ENCODE results near the gene NRG2. TPM values are rescaled to one million over a fixed set of nuclear protein-coding genes. Genes with fewer than 3 reads are reported as not detected.

NRG2 gene
- total RNA-seq, 4 donors from 2014 or later: 4.5 to 7.0 (median 5.4) TPM

DNA sequence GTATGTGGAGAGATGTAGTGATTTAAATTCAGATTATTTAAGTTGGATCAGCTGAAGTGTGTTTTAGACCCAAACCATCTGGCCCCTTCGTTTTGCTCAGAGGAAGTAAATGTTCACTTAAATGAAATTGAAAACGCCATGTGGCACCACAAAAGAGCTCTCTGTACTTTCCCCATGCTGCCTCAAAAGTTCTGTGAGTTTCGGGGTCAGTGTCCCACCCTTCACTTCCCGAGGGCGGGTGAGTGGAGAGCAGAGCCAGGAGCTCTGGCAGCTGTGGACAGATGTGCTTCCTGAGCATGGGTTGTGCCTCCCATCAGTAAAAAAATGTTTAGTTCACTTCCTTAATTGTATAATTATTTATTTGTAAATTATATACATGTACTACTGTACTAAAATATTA lies 199.1 kb downstream of the NRG2 start:
- WGBS: 62% methylated on average over 5 of the region's 5 CpGs
- Histone ChIP-seq H3K9me3 (no peaks in the 10 kb centered on the region), H3K36me3 (no peaks in the 10 kb centered on the region), H3K4me3 (no peak overlapping the region), H3K27ac (no peak overlapping the region), H3K27me3 (no peaks in the 10 kb centered on the region), H3K4me1 (no peaks in the 10 kb centered on the region)
- TF ChIP-seq, protein P1, sequence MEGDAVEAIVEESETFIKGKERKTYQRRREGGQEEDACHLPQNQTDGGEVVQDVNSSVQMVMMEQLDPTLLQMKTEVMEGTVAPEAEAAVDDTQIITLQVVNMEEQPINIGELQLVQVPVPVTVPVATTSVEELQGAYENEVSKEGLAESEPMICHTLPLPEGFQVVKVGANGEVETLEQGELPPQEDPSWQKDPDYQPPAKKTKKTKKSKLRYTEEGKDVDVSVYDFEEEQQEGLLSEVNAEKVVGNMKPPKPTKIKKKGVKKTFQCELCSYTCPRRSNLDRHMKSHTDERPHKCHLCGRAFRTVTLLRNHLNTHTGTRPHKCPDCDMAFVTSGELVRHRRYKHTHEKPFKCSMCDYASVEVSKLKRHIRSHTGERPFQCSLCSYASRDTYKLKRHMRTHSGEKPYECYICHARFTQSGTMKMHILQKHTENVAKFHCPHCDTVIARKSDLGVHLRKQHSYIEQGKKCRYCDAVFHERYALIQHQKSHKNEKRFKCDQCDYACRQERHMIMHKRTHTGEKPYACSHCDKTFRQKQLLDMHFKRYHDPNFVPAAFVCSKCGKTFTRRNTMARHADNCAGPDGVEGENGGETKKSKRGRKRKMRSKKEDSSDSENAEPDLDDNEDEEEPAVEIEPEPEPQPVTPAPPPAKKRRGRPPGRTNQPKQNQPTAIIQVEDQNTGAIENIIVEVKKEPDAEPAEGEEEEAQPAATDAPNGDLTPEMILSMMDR (IDR thresholded peaks at IDR 0.05): no peak
- TF ChIP-seq POLR2AphosphoS5 (IDR thresholded peaks at IDR 0.05) (no peak), EP300 (IDR thresholded peaks at IDR 0.05) (no peak), POLR2A (IDR thresholded peaks at IDR 0.05) (no peak)
- DNase-seq (ENCODE audit: low spot score in 2 of 2): no peak

DNA sequence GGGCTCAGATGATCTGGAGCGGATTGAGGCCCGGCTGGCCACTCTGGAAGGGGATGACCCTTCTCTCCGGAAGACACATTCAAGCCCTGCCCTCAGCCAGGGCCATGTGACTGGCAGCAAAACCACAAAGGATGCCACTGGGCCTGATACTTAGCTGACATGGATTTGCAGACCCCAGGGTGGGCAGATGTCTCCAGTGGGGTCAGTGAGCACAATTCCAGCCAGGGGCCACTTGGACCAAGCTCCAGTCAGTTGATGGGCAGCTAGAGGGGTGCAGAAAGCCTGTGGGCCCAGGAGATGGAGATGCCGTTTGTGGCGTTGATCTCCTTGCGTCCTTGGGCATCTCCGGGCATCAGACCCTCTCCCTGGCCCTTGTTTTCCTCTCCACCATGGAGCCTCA lies 200.8 kb downstream of the NRG2 start:
- Histone ChIP-seq H3K27ac (no peak overlapping the region), H3K9me3 (no peaks in the 10 kb centered on the region), H3K36me3 (no peaks in the 10 kb centered on the region), H3K4me1 (no peaks in the 10 kb centered on the region), H3K4me3 (no peak overlapping the region), H3K27me3 (no peaks in the 10 kb centered on the region)
- 89% methylated on average over 7 of the region's 7 CpGs for WGBS
- DNase-seq (ENCODE audit: low spot score in 2 of 2): no peak
- no peak for TF ChIP-seq EP300 (IDR thresholded peaks at IDR 0.05)
- TF ChIP-seq, protein P1 (IDR thresholded peaks at IDR 0.05): no peak
- no peak for TF ChIP-seq POLR2A (IDR thresholded peaks at IDR 0.05)
- TF ChIP-seq POLR2AphosphoS5 (IDR thresholded peaks at IDR 0.05): no peak

DNA sequence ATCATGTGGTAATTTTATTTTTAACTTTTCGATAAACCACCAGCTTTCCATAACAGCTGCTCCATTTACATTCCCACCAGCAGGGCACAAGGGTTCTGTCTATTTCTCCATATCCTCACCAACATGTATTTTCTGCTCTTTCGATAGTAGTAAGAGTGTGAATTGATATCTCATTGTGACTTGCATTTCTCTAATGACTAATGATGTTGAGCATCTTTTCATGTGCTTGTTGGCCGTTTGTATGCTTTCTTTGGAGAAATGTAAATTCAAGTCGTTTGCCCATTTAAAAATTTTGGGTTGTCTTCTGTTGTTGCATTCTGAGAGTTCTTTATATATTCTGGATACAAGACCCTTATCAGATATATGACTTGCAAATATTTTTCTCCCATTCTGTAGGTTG lies 201.6 kb downstream of the NRG2 start:
- 79% methylated on average over 4 of the region's 4 CpGs for WGBS
- Histone ChIP-seq H3K36me3 (no peaks in the 10 kb centered on the region), H3K4me3 (no peak overlapping the region), H3K4me1 (no peaks in the 10 kb centered on the region), H3K27me3 (no peaks in the 10 kb centered on the region), H3K9me3 (no peaks in the 10 kb centered on the region), H3K27ac (no peak overlapping the region)
- no peak for DNase-seq (ENCODE audit: low spot score in 2 of 2)
- TF ChIP-seq, protein P1 (IDR thresholded peaks at IDR 0.05): no peak
- no peak for TF ChIP-seq EP300 (IDR thresholded peaks at IDR 0.05)
- TF ChIP-seq POLR2AphosphoS5 (IDR thresholded peaks at IDR 0.05): no peak
- no peak for TF ChIP-seq POLR2A (IDR thresholded peaks at IDR 0.05)

DNA sequence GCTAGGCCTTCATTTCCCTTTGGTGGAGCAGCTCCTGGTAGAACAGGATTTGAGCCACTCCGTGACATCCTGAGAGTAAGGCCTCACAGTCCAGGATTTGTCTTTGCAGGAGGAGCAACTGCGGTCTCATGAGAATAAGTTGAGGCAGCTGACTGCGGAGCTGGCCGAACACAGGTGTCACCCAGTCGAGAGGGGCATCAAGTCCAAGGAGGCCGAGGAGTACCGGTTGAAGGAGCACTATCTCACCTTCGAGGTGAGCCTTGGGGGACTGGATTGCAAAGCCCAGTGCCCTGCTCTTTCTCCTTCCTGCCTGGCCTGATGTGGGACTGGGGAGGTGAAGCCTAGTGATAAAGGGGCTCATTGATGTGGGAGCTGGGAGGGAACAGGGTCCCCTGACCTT lies 203.2 kb downstream of the NRG2 start:
- Histone ChIP-seq H3K27me3 (no peaks in the 10 kb centered on the region), H3K27ac (no peak overlapping the region), H3K4me3 (no peak overlapping the region), H3K9me3 (no peaks in the 10 kb centered on the region), H3K4me1 (no peaks in the 10 kb centered on the region), H3K36me3 (no peaks in the 10 kb centered on the region)
- no peak for DNase-seq (ENCODE audit: low spot score in 2 of 2)
- no peak for TF ChIP-seq EP300 (IDR thresholded peaks at IDR 0.05)
- TF ChIP-seq POLR2A (IDR thresholded peaks at IDR 0.05): no peak
- TF ChIP-seq, protein P1 (IDR thresholded peaks at IDR 0.05): no peak
- no peak for TF ChIP-seq POLR2AphosphoS5 (IDR thresholded peaks at IDR 0.05)
- 95% methylated on average over 8 of the region's 8 CpGs for WGBS

DNA sequence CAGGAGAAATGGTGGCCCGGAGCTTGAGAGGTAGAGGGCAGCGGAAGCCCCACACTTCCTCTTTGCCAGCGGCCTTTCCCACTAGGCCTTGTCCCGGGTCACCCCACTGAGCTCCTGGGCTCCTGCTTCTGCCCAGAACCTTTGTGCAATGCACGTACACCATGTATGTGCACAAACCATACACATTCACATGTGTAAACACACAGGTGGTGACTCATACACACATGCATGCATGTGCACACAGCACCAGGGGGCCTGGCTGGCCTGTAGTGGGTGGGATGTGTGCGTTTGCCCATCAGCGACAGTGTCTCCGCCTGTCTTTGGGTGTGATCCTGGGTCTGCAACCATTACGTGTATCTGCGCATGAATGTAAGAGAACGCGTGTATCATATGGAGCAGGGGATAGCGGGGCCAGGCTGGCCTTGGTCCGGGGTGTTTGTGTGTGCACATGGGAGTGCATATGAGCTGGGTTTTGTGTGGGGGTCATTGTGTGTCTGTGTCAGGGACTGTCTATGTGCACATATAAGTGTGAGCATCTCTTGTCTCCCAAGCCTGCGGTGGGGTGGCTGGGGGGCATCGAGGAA lies 203.8 kb downstream of the NRG2 start:
- Histone ChIP-seq H3K27ac (no peak overlapping the region), H3K36me3 (no peaks in the 10 kb centered on the region), H3K4me1 (no peaks in the 10 kb centered on the region), H3K27me3 (no peaks in the 10 kb centered on the region), H3K9me3 (no peaks in the 10 kb centered on the region), H3K4me3 (no peak overlapping the region)
- no peak for DNase-seq (ENCODE audit: low spot score in 2 of 2)
- TF ChIP-seq POLR2AphosphoS5 (IDR thresholded peaks at IDR 0.05) (no peak), EP300 (IDR thresholded peaks at IDR 0.05) (no peak), POLR2A (IDR thresholded peaks at IDR 0.05) (no peak)
- TF ChIP-seq, protein P1 (IDR thresholded peaks at IDR 0.05): no peak
- WGBS: 96% methylated on average over 16 of the region's 16 CpGs
